ENCODE measurements around the gene OR4E1. TPM values are rescaled to one million over a fixed set of nuclear protein-coding genes. Genes with fewer than 3 reads are reported as not detected.
A peak's percentile ranks its signal among the peaks of the same experiment; 100 is the strongest.
"Not testable (repeated sequence)": the region's sequence is repeated elsewhere in the genome, so short reads cannot be mapped to it uniquely, and the experiment has no call there.

Gene OR4E1
- total and polyA plus RNA-seq, 3 experiments from 2014 or later = not detected

DNA sequence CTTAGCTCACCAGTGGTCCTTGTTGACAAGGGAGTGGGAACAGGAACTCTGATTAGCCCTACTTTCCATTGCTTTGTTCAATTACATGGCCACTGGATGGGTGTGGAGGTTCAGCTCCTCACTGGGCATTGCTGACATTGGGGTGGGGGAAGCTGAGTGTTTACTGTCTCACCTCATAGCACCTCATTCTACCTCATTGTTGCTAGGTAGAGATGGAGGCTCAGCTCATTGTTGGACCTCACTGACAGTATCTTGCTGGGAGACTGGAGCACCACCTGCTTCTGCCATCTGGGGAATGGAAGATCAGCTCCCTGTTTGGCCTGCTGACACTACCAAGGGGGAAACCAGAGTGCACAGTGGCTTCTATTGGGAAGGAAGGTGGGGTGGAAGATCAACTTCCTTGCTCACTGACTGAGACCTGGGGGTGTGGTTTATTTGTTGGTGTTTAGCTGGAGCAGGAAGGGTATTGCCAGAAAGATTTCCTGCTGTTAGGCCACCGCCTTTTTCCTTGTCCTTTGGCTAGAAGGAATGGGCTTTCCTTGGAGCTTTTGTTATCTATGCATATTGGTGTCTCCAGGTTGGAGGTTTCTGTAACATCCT lies 21.3 kb downstream of the OR4E1 start:
- CTCF ChIA-PET = no interaction called here
- Histone ChIP-seq H3K4me1 (ENCODE audit: insufficient read depth, low read length) (no peaks in the 10 kb centered on the region), H3K4me3 (ENCODE audit: low read length) (no peak overlapping the region), H3K36me3 (ENCODE audit: insufficient read depth, low read length) (no peaks in the 10 kb centered on the region), H3K9me3 (ENCODE audit: low read length) (no peaks in the 10 kb centered on the region), H3K27ac (ENCODE audit: low read depth, low read length) (no peak overlapping the region), H3K27me3 (ENCODE audit: insufficient read depth, low read length, poor library complexity, severe bottlenecking) (peaks cover 3% of the 10 kb centered on the region)
- no peak overlapping the region for H3K27ac Mint-ChIP-seq
- POLR2A ChIA-PET = no interaction called here
- no peaks in the 10 kb centered on the region for H3K36me3 Mint-ChIP-seq
- no peaks in the 10 kb centered on the region for H3K4me1 Mint-ChIP-seq
- DNase-seq = no peak
- peaks cover 0 to 33% of the 10 kb centered on the region in 2 donors for H3K27me3 Mint-ChIP-seq
- H3K4me3 Mint-ChIP-seq = no peak overlapping the region
- H3K9me3 Mint-ChIP-seq = no peaks in the 10 kb centered on the region

DNA sequence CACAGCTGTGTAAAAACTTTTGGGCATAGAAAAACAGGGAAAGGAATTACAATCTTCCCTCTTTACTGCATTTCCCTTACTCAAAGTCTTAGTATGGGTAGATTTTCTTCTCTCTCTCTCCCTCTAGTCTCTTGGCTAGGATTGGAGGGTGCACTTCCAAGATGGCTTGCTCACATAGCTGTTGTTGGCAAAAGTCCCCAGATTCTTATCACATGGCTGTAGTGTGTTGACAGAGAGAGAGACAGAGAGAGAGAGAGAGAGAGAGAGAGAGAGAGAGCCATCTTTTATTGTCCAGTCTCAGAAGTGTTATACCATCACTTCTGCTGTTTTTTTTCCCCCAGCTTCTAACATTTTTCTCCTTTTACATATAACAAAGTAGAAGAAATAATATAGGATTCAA lies 26.2 kb downstream of the OR4E1 start:
- ChIA-PET CTCF (no interaction called here), POLR2A (no interaction called here)
- no peaks in the 10 kb centered on the region for H3K36me3 ChIP-seq (ENCODE audit: insufficient read depth, low read length)
- Mint-ChIP-seq H3K27ac (peak overlapping the region in 1 of 8 donors; percentile 33), H3K4me3 (no peak overlapping the region), H3K36me3 (no peaks in the 10 kb centered on the region), H3K27me3 (peaks cover 6 to 33% of the 10 kb centered on the region in 2 donors), H3K4me1 (no peaks in the 10 kb centered on the region), H3K9me3 (no peaks in the 10 kb centered on the region)
- no peak overlapping the region for H3K27ac ChIP-seq (ENCODE audit: low read depth, low read length)
- no peak for DNase-seq
- no peaks in the 10 kb centered on the region for H3K4me1 ChIP-seq (ENCODE audit: insufficient read depth, low read length)
- H3K9me3 ChIP-seq (ENCODE audit: low read length) = no peaks in the 10 kb centered on the region
- peaks cover 3% of the 10 kb centered on the region for H3K27me3 ChIP-seq (ENCODE audit: insufficient read depth, low read length, poor library complexity, severe bottlenecking)
- no peak overlapping the region for H3K4me3 ChIP-seq (ENCODE audit: low read length)

DNA sequence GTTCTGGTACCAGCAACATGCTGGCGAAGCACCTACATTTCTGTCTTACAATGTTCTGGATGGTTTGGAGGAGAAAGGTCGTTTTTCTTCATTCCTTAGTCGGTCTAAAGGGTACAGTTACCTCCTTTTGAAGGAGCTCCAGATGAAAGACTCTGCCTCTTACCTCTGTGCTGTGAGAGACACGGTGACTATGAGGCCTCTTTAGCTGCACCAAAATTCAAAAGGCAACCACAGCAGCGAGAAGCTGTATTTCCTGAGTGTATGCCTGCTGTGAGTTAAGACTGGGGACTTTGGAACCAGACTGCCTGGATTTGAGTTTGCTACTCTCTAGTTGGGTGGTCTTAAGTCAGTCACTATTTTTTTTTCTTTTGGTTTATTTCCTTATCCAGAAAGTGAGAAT lies 30.2 kb downstream of the OR4E1 start:
- no peaks in the 10 kb centered on the region for H3K4me1 ChIP-seq (ENCODE audit: insufficient read depth, low read length)
- H3K36me3 Mint-ChIP-seq = no peaks in the 10 kb centered on the region
- POLR2A ChIA-PET = interaction anchor here (0.7 to 1.4 kb wide), 3 partner anchors 867 to 874 kb away, joined by 3 to 6 read pairs (median 4); no protein-coding TSS in a partner anchor
- H3K27me3 Mint-ChIP-seq = peaks cover 6 to 10% of the 10 kb centered on the region in 2 donors
- H3K9me3 Mint-ChIP-seq = no peaks in the 10 kb centered on the region
- peak overlapping the region in 5 of 8 donors; percentile 72 to 87 (median 83) for H3K27ac Mint-ChIP-seq
- no peaks in the 10 kb centered on the region for H3K36me3 ChIP-seq (ENCODE audit: insufficient read depth, low read length)
- no peak overlapping the region for H3K4me3 ChIP-seq (ENCODE audit: low read length)
- DNase-seq = no peak
- no peaks in the 10 kb centered on the region for H3K27me3 ChIP-seq (ENCODE audit: insufficient read depth, low read length, poor library complexity, severe bottlenecking)
- H3K4me1 Mint-ChIP-seq = peaks cover 2 to 7% (median 5%) of the 10 kb centered on the region in 3 donors
- H3K27ac ChIP-seq (ENCODE audit: low read depth, low read length) = no peak overlapping the region
- peak overlapping the region; percentile 66 to 92 (median 86) for H3K4me3 Mint-ChIP-seq
- no peaks in the 10 kb centered on the region for H3K9me3 ChIP-seq (ENCODE audit: low read length)
- CTCF ChIA-PET = interaction anchor here (0.9 kb wide), 1 partner anchor 864 kb away, joined by 3 read pairs; no protein-coding TSS in a partner anchor

DNA sequence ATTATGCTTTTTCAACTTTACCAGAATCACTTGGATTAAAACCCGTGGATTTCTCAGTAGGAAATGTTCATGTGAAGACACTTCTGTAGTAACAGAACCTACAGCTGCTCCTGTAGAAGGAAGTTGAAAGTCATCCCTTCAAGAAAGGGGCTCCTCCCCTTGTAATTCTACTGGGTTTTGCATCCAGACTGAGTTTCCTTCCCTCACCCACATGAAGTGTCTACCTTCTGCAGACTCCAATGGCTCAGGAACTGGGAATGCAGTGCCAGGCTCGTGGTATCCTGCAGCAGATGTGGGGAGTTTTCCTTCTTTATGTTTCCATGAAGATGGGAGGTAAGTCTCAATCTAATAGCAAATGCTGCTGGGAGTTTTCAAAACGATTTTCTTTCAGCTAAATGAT lies 30.9 kb downstream of the OR4E1 start:
- Histone ChIP-seq H3K4me1 (ENCODE audit: insufficient read depth, low read length) (no peaks in the 10 kb centered on the region), H3K36me3 (ENCODE audit: insufficient read depth, low read length) (no peaks in the 10 kb centered on the region), H3K9me3 (ENCODE audit: low read length) (no peaks in the 10 kb centered on the region), H3K4me3 (ENCODE audit: low read length) (no peak overlapping the region), H3K27me3 (ENCODE audit: insufficient read depth, low read length, poor library complexity, severe bottlenecking) (no peaks in the 10 kb centered on the region), H3K27ac (ENCODE audit: low read depth, low read length) (no peak overlapping the region)
- H3K27ac Mint-ChIP-seq = peak overlapping the region in 7 of 8 donors; percentile 41 to 98 (median 83)
- CTCF ChIA-PET = interaction anchor here (0.6 to 0.9 kb wide), 2 partner anchors 864 to 871 kb away, joined by 3 read pairs; no protein-coding TSS in a partner anchor
- POLR2A ChIA-PET = interaction anchor here (0.7 to 1.4 kb wide), 4 partner anchors 864 to 874 kb away, joined by 3 to 6 read pairs (median 4); no protein-coding TSS in a partner anchor
- no peaks in the 10 kb centered on the region for H3K9me3 Mint-ChIP-seq
- DNase-seq = no peak
- peaks cover 2 to 7% (median 5%) of the 10 kb centered on the region in 3 donors for H3K4me1 Mint-ChIP-seq
- peaks cover 6 to 10% of the 10 kb centered on the region in 2 donors for H3K27me3 Mint-ChIP-seq
- H3K4me3 Mint-ChIP-seq = peak overlapping the region; percentile 66 to 92 (median 86)
- no peaks in the 10 kb centered on the region for H3K36me3 Mint-ChIP-seq

DNA sequence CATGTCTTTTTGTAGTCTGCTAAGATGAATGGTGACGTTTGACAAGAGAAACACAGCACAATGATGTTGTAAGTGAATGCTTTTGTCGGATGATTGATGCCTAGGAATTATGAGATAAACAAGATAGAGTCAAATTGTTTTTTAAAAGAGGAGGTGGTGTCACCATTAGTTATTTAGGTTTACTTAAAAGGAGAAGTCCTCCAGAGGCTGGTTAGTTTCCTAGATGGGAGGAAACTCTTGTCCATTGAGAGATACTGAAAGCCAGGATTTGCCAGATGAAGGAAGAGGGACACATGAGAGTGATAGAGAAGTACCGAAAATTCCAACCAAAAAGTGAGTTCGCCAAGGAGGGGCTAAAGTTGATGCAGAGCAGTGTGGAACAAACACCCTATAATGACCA lies 38.8 kb downstream of the OR4E1 start, which contains the start of gene OR10G2:
Gene OR10G2 (minus strand): TSS at position 101 of the 400 bp plus-strand sequence. CDS start 98 bp downstream, at position 3.
- peaks cover 4 to 18% of the 10 kb centered on the region in 2 donors for H3K27me3 Mint-ChIP-seq
- no peaks in the 10 kb centered on the region for H3K4me1 Mint-ChIP-seq
- ChIA-PET CTCF (no interaction called here), POLR2A (no interaction called here)
- Histone ChIP-seq H3K9me3 (ENCODE audit: low read length) (no peaks in the 10 kb centered on the region), H3K27me3 (ENCODE audit: insufficient read depth, low read length, poor library complexity, severe bottlenecking) (no peaks in the 10 kb centered on the region), H3K27ac (ENCODE audit: low read depth, low read length) (no peak within 1 kb of the TSS), H3K4me3 (ENCODE audit: low read length) (no peak within 1 kb of the TSS), H3K36me3 (ENCODE audit: insufficient read depth, low read length) (no peaks in the 10 kb centered on the region), H3K4me1 (ENCODE audit: insufficient read depth, low read length) (no peaks in the 10 kb centered on the region)
- H3K9me3 Mint-ChIP-seq = peaks cover 0 to 1% (median 0%) of the 10 kb centered on the region in 5 donors
- H3K27ac Mint-ChIP-seq = no peak within 1 kb of the TSS
- peaks cover 0 to 3% (median 2%) of the 10 kb centered on the region in 3 donors for H3K36me3 Mint-ChIP-seq
- DNase-seq = no peak
- H3K4me3 Mint-ChIP-seq = no peak within 1 kb of the TSS

DNA sequence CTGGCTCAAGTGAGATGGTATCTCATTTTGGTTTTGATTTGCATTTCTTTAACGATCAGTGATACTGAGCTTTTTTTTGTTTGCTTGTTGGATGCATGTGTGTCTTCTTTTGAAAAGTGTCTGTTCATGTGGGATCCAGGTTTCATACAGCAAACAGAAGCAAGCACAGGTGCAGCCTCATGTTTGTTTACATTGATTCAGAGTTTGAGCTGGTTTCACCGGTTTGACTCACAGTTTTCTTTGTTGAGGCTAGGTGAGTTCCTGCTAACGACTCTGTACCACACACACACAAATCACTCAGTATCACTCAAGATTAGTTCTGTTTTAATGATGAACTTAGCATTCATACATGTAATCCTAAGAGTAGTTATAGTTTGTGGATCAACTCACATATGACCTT lies 42.5 kb downstream of the OR4E1 start:
- ChIA-PET CTCF (no interaction called here), POLR2A (no interaction called here)
- Histone ChIP-seq H3K4me1 (ENCODE audit: insufficient read depth, low read length) (no peaks in the 10 kb centered on the region), H3K36me3 (ENCODE audit: insufficient read depth, low read length) (no peaks in the 10 kb centered on the region), H3K27ac (ENCODE audit: low read depth, low read length) (no peak overlapping the region), H3K9me3 (ENCODE audit: low read length) (no peaks in the 10 kb centered on the region), H3K4me3 (ENCODE audit: low read length) (no peak overlapping the region), H3K27me3 (ENCODE audit: insufficient read depth, low read length, poor library complexity, severe bottlenecking) (no peaks in the 10 kb centered on the region)
- Mint-ChIP-seq H3K9me3 (peaks cover 0 to 1% (median 0%) of the 10 kb centered on the region in 5 donors), H3K4me3 (no peak overlapping the region), H3K27ac (no peak overlapping the region), H3K36me3 (peaks cover 0 to 10% (median 4%) of the 10 kb centered on the region in 3 donors), H3K4me1 (no peaks in the 10 kb centered on the region), H3K27me3 (peaks cover 4 to 22% of the 10 kb centered on the region in 2 donors)
- DNase-seq = no peak

DNA sequence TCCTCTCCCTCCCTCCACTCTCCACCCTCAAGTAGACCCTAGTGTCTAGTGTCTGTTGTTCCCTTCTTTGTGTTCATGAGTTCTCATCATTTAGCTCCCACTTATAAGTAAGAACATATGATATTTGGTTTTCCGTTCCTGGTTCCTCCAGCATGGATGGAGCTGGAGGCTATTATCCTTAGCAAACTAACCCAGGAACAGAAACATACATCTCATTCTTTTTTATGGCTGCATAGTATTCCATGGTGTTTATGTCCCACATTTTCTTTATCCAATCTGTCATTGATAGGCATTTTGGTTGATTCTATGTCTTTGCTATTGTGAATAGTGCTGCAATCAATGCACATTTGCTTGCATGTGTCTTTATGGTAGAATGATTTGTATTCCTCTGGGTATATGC lies 43.1 kb downstream of the OR4E1 start:
- Mint-ChIP-seq H3K27me3 (peaks cover 6 to 25% of the 10 kb centered on the region in 2 donors), H3K36me3 (peaks cover 0 to 10% (median 4%) of the 10 kb centered on the region in 3 donors)
- H3K4me3 ChIP-seq (ENCODE audit: low read length); H3K27ac ChIP-seq (ENCODE audit: low read depth, low read length); DNase-seq; H3K4me1 ChIP-seq (ENCODE audit: insufficient read depth, low read length); H3K4me3 Mint-ChIP-seq; H3K36me3 ChIP-seq (ENCODE audit: insufficient read depth, low read length); H3K27me3 ChIP-seq (ENCODE audit: insufficient read depth, low read length, poor library complexity, severe bottlenecking); H3K27ac Mint-ChIP-seq; H3K9me3 Mint-ChIP-seq; H3K9me3 ChIP-seq (ENCODE audit: low read length); H3K4me1 Mint-ChIP-seq; POLR2A ChIA-PET: not testable (repeated sequence)
- CTCF ChIA-PET = interaction anchor here (0.9 kb wide), 1 partner anchor 80 kb away, joined by 3 read pairs; no protein-coding TSS in a partner anchor

DNA sequence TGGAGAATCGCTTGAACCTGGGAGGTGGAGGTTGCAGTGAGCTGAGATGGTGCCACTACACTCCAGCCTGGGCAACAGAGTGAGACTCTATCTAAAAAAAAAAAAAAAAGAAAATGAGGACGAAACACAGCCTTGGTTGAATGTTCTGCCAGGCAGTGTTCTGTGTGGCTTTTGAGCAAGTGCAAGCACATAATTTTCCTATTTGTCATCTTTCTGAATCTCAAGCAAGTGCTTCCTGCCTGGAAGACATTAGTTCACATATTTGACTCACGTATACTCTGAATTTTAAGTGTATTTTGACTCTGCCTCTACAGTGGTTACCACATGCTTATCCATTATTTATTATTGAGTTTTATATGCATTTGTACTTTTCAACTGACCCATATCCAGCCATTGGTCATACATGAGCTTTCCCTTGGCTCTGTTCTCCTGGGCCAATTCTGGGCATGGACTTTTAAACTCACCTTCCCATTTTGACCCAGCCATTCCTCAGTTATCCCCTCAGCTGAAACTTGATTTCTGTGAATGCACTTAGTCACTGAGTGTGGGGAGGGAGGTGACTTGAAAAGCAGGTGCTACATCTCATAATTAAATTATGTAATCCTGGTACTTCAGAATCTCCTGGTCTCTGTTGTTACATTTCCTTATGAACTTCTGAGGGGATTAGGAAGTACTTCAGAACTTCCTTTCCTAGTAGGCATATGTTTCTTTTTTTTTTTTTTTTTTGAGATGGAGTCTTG lies 47.0 kb downstream of the OR4E1 start:
- POLR2A ChIA-PET = no interaction called here
- no peaks in the 10 kb centered on the region for H3K36me3 ChIP-seq (ENCODE audit: insufficient read depth, low read length)
- H3K4me3 ChIP-seq (ENCODE audit: low read length) = no peak overlapping the region
- no peaks in the 10 kb centered on the region for H3K9me3 ChIP-seq (ENCODE audit: low read length)
- H3K4me3 Mint-ChIP-seq = no peak overlapping the region
- H3K27ac ChIP-seq (ENCODE audit: low read depth, low read length) = no peak overlapping the region
- CTCF ChIA-PET = no interaction called here
- no peaks in the 10 kb centered on the region for H3K27me3 ChIP-seq (ENCODE audit: insufficient read depth, low read length, poor library complexity, severe bottlenecking)
- H3K36me3 Mint-ChIP-seq = peaks cover 0 to 10% (median 4%) of the 10 kb centered on the region in 3 donors
- H3K4me1 ChIP-seq (ENCODE audit: insufficient read depth, low read length) = no peaks in the 10 kb centered on the region
- no peak for DNase-seq
- H3K27ac Mint-ChIP-seq = no peak overlapping the region
- H3K4me1 Mint-ChIP-seq = no peaks in the 10 kb centered on the region
- peaks cover 7 to 28% of the 10 kb centered on the region in 2 donors for H3K27me3 Mint-ChIP-seq
- H3K9me3 Mint-ChIP-seq = peaks cover 0 to 3% (median 0%) of the 10 kb centered on the region in 5 donors

Data from CD8-positive, alpha-beta memory T cell (primary cell).